Measurements from ENCODE around the gene PPP1R1B.

Gene PPP1R1B

GRCh38 chr17:39598630-39599003 lies 28.1 kb upstream of the PPP1R1B start:
- Histone ChIP-seq H3K79me2 (ENCODE audit: low read length) (no peaks in the 10 kb centered on the region), H3K27me3 (replicated peaks; ENCODE audit: insufficient read depth, low read length) (peaks cover 89% of the 10 kb centered on the region), H3K9ac (ENCODE audit: low read length) (no peak overlapping the region), H3K9me2 (replicated peaks; ENCODE audit: insufficient read depth, low read length) (no peaks in the 10 kb centered on the region), H3K4me1 (ENCODE audit: low read length) (no peaks in the 10 kb centered on the region), H4K20me1 (ENCODE audit: insufficient read depth, low read length) (no peaks in the 10 kb centered on the region), H3K4me2 (ENCODE audit: low read depth, low read length) (no peak overlapping the region), H3K4me3 (ENCODE audit: low read length) (no peak overlapping the region), H3F3A (ENCODE audit: insufficient read depth, low read length) (no peaks in the 10 kb centered on the region), H3K9me3 (replicated peaks; ENCODE audit: insufficient read depth, low read length) (no peaks in the 10 kb centered on the region), H2AFZ (ENCODE audit: low read length) (no peak overlapping the region), H3K27ac (ENCODE audit: low read length) (no peak overlapping the region), H3K36me3 (replicated peaks; ENCODE audit: insufficient read depth, low read length) (no peaks in the 10 kb centered on the region)
- DNase-seq, result no peak
- TF ChIP-seq EZH2 (optimal IDR thresholded peaks at IDR 0.05; ENCODE audit: low read depth, low read length), result no peak
- TF ChIP-seq EZH2phosphoT487 (IDR thresholded peaks at IDR 0.05; ENCODE audit: low read length), result peak; percentile 46; the same call in 1 of the 2 replicates
- no peak for TF ChIP-seq CTCF (IDR thresholded peaks at IDR 0.05; ENCODE audit: low read length)

GRCh38 chr17:39599004-39599664 lies 27.6 kb upstream of the PPP1R1B start:
- Histone ChIP-seq H3K9ac (ENCODE audit: low read length) (no peak overlapping the region), H3K79me2 (ENCODE audit: low read length) (no peaks in the 10 kb centered on the region), H3K4me3 (ENCODE audit: low read length) (no peak overlapping the region), H4K20me1 (ENCODE audit: insufficient read depth, low read length) (no peaks in the 10 kb centered on the region), H3K4me2 (ENCODE audit: low read depth, low read length) (no peak overlapping the region; the same call in 1 of the 2 replicates), H3K27ac (ENCODE audit: low read length) (no peak overlapping the region), H3K9me2 (replicated peaks; ENCODE audit: insufficient read depth, low read length) (no peaks in the 10 kb centered on the region), H2AFZ (ENCODE audit: low read length) (no peak overlapping the region), H3K9me3 (replicated peaks; ENCODE audit: insufficient read depth, low read length) (no peaks in the 10 kb centered on the region), H3K4me1 (ENCODE audit: low read length) (no peaks in the 10 kb centered on the region), H3K27me3 (replicated peaks; ENCODE audit: insufficient read depth, low read length) (peaks cover 94% of the 10 kb centered on the region), H3K36me3 (replicated peaks; ENCODE audit: insufficient read depth, low read length) (no peaks in the 10 kb centered on the region), H3F3A (ENCODE audit: insufficient read depth, low read length) (no peaks in the 10 kb centered on the region)
- no peak for DNase-seq
- no peak; the same call in none of the 2 replicates for TF ChIP-seq EZH2phosphoT487 (IDR thresholded peaks at IDR 0.05; ENCODE audit: low read length)
- peak; percentile 81 for TF ChIP-seq EZH2 (optimal IDR thresholded peaks at IDR 0.05; ENCODE audit: low read depth, low read length)

- Histone ChIP-seq H3K9me3 (replicated peaks; ENCODE audit: insufficient read depth, low read length) (no peaks in the 10 kb centered on the region), H3K79me2 (ENCODE audit: low read length) (no peaks in the 10 kb centered on the region), H3K4me3 (ENCODE audit: low read length) (no peak overlapping the region), H4K20me1 (ENCODE audit: insufficient read depth, low read length) (no peaks in the 10 kb centered on the region), H3K27ac (ENCODE audit: low read length) (no peak overlapping the region), H3K36me3 (replicated peaks; ENCODE audit: insufficient read depth, low read length) (no peaks in the 10 kb centered on the region), H3K9me2 (replicated peaks; ENCODE audit: insufficient read depth, low read length) (no peaks in the 10 kb centered on the region), H3K27me3 (replicated peaks; ENCODE audit: insufficient read depth, low read length) (peaks cover 99% of the 10 kb centered on the region), H2AFZ (ENCODE audit: low read length) (no peak overlapping the region), H3K4me2 (ENCODE audit: low read depth, low read length) (no peak overlapping the region), H3K9ac (ENCODE audit: low read length) (no peak overlapping the region), H3K4me1 (ENCODE audit: low read length) (no peaks in the 10 kb centered on the region), H3F3A (ENCODE audit: insufficient read depth, low read length) (no peaks in the 10 kb centered on the region)
- TF ChIP-seq EZH2 (optimal IDR thresholded peaks at IDR 0.05; ENCODE audit: low read depth, low read length), result no peak
- TF ChIP-seq EZH2phosphoT487 (IDR thresholded peaks at IDR 0.05; ENCODE audit: low read length), result no peak
- no peak for TF ChIP-seq CTCF (IDR thresholded peaks at IDR 0.05; ENCODE audit: low read length)
- DNase-seq, result no peak
These were observed 27.0 kb upstream of the PPP1R1B start for GRCh38 chr17:39599665-39600231.

All from MM.1S (cell line).